ENCODE measurements around the gene NGFR. TPM values are rescaled to one million over a fixed set of nuclear protein-coding genes. Genes with fewer than 3 reads are reported as not detected.

NGFR gene, protein sequence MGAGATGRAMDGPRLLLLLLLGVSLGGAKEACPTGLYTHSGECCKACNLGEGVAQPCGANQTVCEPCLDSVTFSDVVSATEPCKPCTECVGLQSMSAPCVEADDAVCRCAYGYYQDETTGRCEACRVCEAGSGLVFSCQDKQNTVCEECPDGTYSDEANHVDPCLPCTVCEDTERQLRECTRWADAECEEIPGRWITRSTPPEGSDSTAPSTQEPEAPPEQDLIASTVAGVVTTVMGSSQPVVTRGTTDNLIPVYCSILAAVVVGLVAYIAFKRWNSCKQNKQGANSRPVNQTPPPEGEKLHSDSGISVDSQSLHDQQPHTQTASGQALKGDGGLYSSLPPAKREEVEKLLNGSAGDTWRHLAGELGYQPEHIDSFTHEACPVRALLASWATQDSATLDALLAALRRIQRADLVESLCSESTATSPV
- total RNA-seq (2022; extraction: Qiagen RNA extraction; ENCODE audit: low read depth), result 0.49 to 0.80 TPM (median 0.67 TPM) in 5 replicates

DNA sequence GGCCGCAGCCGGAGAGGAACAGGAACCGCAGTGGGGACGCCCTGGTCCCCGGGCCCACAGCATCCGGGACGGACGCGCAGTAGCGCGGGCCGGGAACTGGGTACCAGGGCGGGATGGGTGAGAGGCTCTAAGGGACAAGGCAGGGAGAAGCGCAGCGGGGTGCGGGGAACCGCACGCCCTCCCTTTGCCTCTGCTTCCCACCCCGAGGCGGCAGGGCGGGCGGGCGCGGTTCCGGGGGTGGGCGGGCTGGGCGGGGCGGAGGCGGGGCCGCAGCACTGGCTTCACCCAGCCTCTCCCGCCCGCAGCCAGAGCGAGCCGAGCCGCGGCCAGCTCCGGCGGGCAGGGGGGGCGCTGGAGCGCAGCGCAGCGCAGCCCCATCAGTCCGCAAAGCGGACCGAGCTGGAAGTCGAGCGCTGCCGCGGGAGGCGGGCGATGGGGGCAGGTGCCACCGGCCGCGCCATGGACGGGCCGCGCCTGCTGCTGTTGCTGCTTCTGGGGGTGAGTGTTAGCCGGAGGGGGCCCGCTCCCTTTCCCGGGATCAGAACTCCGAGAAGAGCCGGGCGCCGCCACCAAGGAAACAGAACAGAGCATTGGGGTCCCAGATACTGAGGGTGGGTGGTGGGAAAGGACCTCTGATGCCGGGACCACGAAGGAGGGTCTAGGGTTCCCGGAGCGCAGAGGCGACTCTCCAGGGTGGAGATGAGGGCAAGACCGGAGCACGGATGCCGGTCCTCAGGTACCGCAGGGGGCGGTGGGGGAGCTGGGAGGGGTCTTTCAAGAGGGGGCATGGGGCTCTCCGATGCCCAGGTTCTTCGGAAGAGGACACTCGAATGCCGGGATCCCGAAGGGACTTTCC is at the start of gene NGFR:
Gene NGFR, plus strand, starts transcription at position 308 of the 856 bp plus-strand sequence. Its CDS starts 125 bp downstream, at position 433.

Other genes with a start within 250 kb of the NGFR start
- gene ZNF652, start 133.0 kb upstream of the NGFR start, total RNA-seq (2022; extraction: Qiagen RNA extraction; ENCODE audit: low read depth), result 7.1 to 10.1 TPM (median 8.1 TPM) in 5 replicates
- gene PHB1, start 80.4 kb upstream of the NGFR start, total RNA-seq (2022; extraction: Qiagen RNA extraction; ENCODE audit: low read depth), result 308 to 502 TPM (median 419 TPM) in 5 replicates
- 0.15 to 0.37 TPM (median 0.19 TPM) in 5 replicates for gene NXPH3, start 80.6 kb downstream of the NGFR start, total RNA-seq (2022; extraction: Qiagen RNA extraction; ENCODE audit: low read depth)
- gene SPOP, start 182.8 kb downstream of the NGFR start, total RNA-seq (2022; extraction: Qiagen RNA extraction; ENCODE audit: low read depth), result 33.9 to 47.1 TPM (median 37.1 TPM) in 5 replicates
- gene SLC35B1, start 212.7 kb downstream of the NGFR start, total RNA-seq (2022; extraction: Qiagen RNA extraction; ENCODE audit: low read depth), result 84.0 to 110 TPM (median 90.8 TPM) in 5 replicates